ENCODE measurements around the gene LIFR.

DNA sequence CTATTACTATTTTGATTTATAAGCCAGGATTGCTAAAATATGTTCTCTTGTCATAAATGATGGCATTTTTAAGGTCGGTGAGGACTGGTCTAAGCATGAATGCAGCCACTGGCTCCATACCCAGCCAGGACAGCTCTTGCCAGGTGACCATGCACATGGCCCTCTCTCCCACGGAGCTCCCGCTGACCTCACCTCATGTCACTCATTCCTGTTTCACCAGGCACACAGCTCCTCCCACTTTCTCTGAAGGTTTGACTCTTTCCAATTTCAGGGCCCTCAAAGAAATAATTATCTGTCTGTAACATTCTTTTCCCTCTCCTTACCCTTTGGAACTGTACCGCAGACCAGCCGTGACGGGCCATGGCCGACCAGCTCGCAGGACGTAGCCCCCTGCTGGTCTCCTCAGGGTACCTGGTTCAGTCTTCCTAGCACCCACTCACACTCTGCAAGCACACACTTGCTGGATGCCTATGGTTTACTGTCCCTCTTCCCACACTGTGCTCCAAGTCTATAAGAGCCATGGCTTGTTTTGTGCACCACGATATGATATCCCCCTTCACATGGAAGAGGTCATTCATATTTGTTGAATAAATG, 72.5 kb downstream of the LIFR start:
- TF ChIP-seq, protein P1, sequence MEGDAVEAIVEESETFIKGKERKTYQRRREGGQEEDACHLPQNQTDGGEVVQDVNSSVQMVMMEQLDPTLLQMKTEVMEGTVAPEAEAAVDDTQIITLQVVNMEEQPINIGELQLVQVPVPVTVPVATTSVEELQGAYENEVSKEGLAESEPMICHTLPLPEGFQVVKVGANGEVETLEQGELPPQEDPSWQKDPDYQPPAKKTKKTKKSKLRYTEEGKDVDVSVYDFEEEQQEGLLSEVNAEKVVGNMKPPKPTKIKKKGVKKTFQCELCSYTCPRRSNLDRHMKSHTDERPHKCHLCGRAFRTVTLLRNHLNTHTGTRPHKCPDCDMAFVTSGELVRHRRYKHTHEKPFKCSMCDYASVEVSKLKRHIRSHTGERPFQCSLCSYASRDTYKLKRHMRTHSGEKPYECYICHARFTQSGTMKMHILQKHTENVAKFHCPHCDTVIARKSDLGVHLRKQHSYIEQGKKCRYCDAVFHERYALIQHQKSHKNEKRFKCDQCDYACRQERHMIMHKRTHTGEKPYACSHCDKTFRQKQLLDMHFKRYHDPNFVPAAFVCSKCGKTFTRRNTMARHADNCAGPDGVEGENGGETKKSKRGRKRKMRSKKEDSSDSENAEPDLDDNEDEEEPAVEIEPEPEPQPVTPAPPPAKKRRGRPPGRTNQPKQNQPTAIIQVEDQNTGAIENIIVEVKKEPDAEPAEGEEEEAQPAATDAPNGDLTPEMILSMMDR (IDR thresholded peaks at IDR 0.05): no peak
- no peak for TF ChIP-seq POLR2A (IDR thresholded peaks at IDR 0.05)
